Measurements from ENCODE around the gene CATSPERE. TPM values are rescaled to one million over a fixed set of nuclear protein-coding genes. Genes with fewer than 3 reads are reported as not detected.

CATSPERE gene
- total and polyA plus RNA-seq, 11 donors: 0.07 to 1.2 (median 0.25) TPM

DNA sequence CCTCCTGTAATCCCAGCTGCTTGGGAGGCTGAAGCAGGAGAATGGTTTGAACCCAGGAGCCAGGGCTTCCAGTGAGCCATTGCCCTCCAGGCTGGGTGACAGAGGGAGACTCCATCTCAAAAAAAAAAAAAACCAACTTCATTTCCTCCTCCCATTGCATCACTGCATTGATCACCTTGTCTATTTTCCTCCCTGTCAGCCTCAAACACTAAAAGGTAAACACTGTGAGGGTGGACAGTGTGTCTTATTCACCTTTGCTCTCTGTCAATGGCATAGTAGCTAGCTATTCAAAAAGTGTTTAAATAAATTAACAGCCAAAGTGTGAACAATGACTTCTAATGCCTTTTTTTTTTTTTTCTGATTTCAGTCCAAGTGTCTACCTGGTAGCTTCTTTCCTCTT, 178.5 kb downstream of the CATSPERE start:
- Histone ChIP-seq H3K4me3 (no peak overlapping the region), H3K27me3 (peaks cover 0 to 6% (median 0%) of the 10 kb centered on the region in 9 donors), H3K4me1 (no peaks in the 10 kb centered on the region), H3K9me3 (no peaks in the 10 kb centered on the region), H3K27ac (no peak overlapping the region), H3K36me3 (no peaks in the 10 kb centered on the region)
- ATAC-seq: no peak
- no peak for TF ChIP-seq POLR2A (IDR thresholded peaks at IDR 0.05)
- TF ChIP-seq, protein P1, sequence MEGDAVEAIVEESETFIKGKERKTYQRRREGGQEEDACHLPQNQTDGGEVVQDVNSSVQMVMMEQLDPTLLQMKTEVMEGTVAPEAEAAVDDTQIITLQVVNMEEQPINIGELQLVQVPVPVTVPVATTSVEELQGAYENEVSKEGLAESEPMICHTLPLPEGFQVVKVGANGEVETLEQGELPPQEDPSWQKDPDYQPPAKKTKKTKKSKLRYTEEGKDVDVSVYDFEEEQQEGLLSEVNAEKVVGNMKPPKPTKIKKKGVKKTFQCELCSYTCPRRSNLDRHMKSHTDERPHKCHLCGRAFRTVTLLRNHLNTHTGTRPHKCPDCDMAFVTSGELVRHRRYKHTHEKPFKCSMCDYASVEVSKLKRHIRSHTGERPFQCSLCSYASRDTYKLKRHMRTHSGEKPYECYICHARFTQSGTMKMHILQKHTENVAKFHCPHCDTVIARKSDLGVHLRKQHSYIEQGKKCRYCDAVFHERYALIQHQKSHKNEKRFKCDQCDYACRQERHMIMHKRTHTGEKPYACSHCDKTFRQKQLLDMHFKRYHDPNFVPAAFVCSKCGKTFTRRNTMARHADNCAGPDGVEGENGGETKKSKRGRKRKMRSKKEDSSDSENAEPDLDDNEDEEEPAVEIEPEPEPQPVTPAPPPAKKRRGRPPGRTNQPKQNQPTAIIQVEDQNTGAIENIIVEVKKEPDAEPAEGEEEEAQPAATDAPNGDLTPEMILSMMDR (IDR thresholded peaks at IDR 0.05): no peak
- intact Hi-C loops (cut with DNase I): no loop called here
- DNase-seq: no peak

DNA sequence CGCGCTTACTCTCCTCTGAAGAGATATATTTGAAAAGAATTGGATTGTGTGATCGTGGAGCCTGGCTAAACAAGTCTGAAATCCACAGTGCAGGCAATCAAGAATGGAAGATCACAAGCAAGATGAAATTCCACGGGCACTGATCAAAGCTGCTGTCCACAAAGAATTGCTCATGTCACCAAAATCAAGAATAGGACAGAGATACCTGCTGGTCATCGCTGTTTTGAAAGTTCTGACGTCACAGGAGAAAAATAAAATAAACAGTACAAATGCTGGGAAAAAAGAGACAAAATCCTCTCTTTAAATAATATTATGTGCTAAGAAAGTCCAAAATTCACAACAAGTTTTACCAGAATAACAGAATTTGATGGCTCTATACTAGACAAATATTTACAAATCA, 179.8 kb downstream of the CATSPERE start:
- Histone ChIP-seq H3K27ac (no peak overlapping the region), H3K4me1 (no peaks in the 10 kb centered on the region), H3K27me3 (peaks cover 0 to 6% (median 0%) of the 10 kb centered on the region in 9 donors), H3K9me3 (no peaks in the 10 kb centered on the region), H3K36me3 (no peaks in the 10 kb centered on the region), H3K4me3 (no peak overlapping the region)
- no peak for DNase-seq
- TF ChIP-seq POLR2A (IDR thresholded peaks at IDR 0.05): no peak
- TF ChIP-seq, protein P1 (IDR thresholded peaks at IDR 0.05): no peak
- 83 to 90% (median 89%) methylated on average over 6 of the region's 6 CpGs for WGBS, 4 donors
- intact Hi-C loops (cut with DNase I): no loop called here
- no peak for ATAC-seq

DNA sequence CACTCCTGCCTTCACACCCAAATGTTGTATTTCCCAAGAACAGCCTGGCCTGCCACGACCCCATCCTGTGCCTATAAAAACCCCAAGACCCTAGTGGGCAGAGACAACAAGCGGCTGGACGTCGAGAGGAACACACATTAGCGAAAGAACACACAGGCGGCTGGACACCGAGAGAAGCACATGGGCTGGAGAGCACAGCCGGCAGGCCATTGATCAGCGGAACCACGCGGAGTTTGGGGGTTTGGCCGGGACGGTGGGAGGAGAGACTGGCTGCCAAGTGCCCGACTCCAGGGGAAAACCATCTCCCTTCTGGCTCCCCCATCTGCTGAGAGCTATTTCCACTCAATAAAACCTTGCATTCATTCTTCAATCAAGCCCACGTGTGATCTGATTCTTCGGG, 181.5 kb downstream of the CATSPERE start:
- 82 to 89% (median 85%) methylated on average over 14 to 16 of the region's 16 CpGs for WGBS, 4 donors
- no peak for DNase-seq
- Histone ChIP-seq H3K9me3 (no peaks in the 10 kb centered on the region), H3K4me1 (no peaks in the 10 kb centered on the region), H3K4me3 (no peak overlapping the region), H3K36me3 (no peaks in the 10 kb centered on the region), H3K27me3 (peaks cover 0 to 6% (median 0%) of the 10 kb centered on the region in 9 donors), H3K27ac (no peak overlapping the region)
- TF ChIP-seq, protein P1 (IDR thresholded peaks at IDR 0.05): no peak
- no peak for TF ChIP-seq POLR2A (IDR thresholded peaks at IDR 0.05)
- no peak for ATAC-seq
- intact Hi-C loops (cut with DNase I): no loop called here

DNA sequence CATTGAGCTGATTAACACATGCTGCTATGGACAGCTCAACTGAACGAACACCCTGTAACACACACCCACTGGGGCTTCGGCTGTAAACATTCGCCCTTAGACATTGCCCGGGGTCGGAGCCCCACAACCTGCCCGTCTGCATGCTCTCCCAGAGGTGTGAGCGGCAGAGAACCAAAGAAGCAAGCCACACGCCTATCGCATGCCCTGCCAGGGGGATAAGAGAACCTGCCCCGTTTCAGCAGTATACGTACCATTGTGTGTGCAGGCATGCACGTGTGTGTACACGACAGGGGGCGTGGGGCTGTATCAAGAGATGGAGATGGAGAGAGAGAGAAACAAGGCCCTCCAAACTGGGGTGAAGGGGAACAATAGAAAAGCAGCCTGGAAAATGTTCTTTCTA, 181.9 kb downstream of the CATSPERE start:
- H3K27me3 ChIP-seq: peaks cover 0 to 6% (median 0%) of the 10 kb centered on the region in 9 donors
- no peak for ATAC-seq
- no peaks in the 10 kb centered on the region for H3K36me3 ChIP-seq
- no peak overlapping the region for H3K27ac ChIP-seq
- intact Hi-C loops (cut with DNase I): no loop called here
- WGBS, 4 donors: 92 to 93% (median 93%) methylated on average over 14 of the region's 14 CpGs
- DNase-seq: no peak
- no peak for TF ChIP-seq POLR2A (IDR thresholded peaks at IDR 0.05)
- TF ChIP-seq, protein P1 (IDR thresholded peaks at IDR 0.05): no peak
- H3K4me1 ChIP-seq: no peaks in the 10 kb centered on the region
- no peak overlapping the region for H3K4me3 ChIP-seq
- H3K9me3 ChIP-seq: no peaks in the 10 kb centered on the region

Measured in heart left ventricle (tissue), 16 donors.